Measurements from ENCODE around the gene C19orf38. TPM values are rescaled to one million over a fixed set of nuclear protein-coding genes. Genes with fewer than 3 reads are reported as not detected.
"Not testable (repeated sequence)": the region's sequence is repeated elsewhere in the genome, so short reads cannot be mapped to it uniquely, and the experiment has no call there.

Gene C19orf38
- total RNA-seq, 2 experiments from 2014 or later = 1.8 to 2.1 TPM

DNA sequence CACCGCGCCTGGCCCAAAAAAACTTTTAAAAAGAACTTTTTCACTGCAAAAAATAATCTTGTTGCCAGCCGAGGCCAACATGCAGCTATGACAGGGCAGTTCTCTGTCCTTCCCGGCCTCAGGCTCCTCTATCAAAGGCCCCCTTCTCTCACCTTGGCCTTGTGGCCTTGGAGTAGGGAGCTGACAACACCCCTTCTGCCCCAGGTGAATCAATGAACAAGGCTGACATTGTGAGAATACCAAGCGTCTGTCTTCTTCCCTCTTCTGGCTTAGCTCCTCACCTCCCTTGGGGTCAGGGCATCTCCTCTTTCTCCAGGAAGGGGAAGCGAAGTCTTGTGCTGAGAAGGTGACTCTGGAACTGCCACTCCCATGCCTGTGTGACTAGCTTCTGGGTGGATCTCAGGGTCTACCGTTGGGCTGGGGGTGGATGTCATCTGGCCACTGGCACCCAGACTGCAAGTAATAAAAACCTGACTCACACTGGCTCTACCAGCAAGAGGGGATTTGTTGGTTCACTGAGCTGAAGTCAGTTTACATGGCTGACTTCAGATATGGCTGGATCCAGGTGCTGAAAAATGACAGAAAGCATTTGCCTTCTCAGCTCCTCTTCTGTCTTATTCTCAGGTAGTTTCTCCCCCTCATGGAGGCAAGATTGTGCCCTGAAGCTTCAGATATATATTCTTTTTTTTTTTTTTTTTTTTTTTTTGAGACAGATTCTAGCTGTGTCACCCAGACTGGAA lies 6.3 kb downstream of the C19orf38 start:
- Mint-ChIP-seq H3K27ac (no peak overlapping the region), H3K4me1 (ENCODE audit: low read depth) (no peaks in the 10 kb centered on the region)
- intact Hi-C loops (cut with DNase I, micrococcal nuclease) = no loop called here

DNA sequence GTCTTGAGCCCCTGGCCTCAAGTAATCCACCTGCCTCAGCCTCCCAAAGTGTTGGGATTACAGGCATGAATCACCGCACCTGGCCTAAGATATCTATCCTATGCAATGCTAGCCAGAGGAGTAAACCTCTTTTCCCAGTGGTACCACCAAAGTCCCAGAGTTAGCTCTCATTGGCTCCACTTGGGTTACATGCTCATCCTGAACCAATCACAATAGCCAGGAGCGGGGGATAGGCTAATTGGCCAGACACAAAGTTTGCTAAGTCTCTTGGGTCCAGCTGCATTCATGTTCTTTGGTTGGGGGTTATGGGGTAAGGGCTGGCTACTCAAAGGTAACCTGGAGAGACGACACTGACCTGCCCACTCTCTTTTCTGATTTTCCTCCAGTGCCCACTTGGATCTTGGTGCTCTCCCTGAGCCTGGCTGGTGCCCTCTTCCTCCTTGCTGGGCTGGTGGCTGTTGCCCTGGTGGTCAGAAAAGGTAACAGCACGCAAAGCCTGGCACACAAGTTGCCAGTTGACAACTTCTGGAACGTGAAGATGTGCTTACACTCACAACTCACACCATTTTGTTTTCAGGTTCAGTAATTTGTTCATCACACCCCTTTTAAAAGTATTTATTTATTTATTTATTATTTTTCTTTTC lies 7.8 kb downstream of the C19orf38 start:
- Mint-ChIP-seq H3K4me1 (ENCODE audit: low read depth) (no peaks in the 10 kb centered on the region), H3K36me3 (ENCODE audit: low read depth) (no peaks in the 10 kb centered on the region), H3K27ac (no peak overlapping the region), H3K4me3 (no peak overlapping the region), H3K27me3 (no peaks in the 10 kb centered on the region), H3K9me3 (no peaks in the 10 kb centered on the region)
- ChIA-PET POLR2A (no interaction called here), CTCF (interaction anchor here (1.4 kb wide), 1 partner anchor 139 kb away, joined by 3 read pairs; no protein-coding TSS in a partner anchor)
- ATAC-seq (ENCODE audit: poor library complexity) (peak; percentile 56), DNase-seq (peak in 4 of 14 experiments; percentile 30 to 61 (median 44))
- Histone ChIP-seq H3K36me3 (ENCODE audit: insufficient read depth, low read length) (no peaks in the 10 kb centered on the region), H3K27ac (ENCODE audit: low read depth in 1 of 2, low read length in 2 of 2) (no peak overlapping the region), H3K9me3 (ENCODE audit: control insufficient read depth in 1 of 2, insufficient read depth in 1 of 2, low read length in 2 of 2) (no peaks in the 10 kb centered on the region), H3K4me1 (ENCODE audit: insufficient read depth, low read length) (no peaks in the 10 kb centered on the region), H3K27me3 (ENCODE audit: control insufficient read depth in 1 of 2, insufficient read depth in 2 of 2, low read length in 2 of 2) (no peaks in the 10 kb centered on the region), H3K4me3 (ENCODE audit: low read length) (no peak overlapping the region)
- TF ChIP-seq, protein P1, sequence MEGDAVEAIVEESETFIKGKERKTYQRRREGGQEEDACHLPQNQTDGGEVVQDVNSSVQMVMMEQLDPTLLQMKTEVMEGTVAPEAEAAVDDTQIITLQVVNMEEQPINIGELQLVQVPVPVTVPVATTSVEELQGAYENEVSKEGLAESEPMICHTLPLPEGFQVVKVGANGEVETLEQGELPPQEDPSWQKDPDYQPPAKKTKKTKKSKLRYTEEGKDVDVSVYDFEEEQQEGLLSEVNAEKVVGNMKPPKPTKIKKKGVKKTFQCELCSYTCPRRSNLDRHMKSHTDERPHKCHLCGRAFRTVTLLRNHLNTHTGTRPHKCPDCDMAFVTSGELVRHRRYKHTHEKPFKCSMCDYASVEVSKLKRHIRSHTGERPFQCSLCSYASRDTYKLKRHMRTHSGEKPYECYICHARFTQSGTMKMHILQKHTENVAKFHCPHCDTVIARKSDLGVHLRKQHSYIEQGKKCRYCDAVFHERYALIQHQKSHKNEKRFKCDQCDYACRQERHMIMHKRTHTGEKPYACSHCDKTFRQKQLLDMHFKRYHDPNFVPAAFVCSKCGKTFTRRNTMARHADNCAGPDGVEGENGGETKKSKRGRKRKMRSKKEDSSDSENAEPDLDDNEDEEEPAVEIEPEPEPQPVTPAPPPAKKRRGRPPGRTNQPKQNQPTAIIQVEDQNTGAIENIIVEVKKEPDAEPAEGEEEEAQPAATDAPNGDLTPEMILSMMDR (IDR thresholded peaks at IDR 0.05) = peak; percentile 40
- intact Hi-C loops (cut with DNase I, micrococcal nuclease) = no loop called here

More for the DNA sequence above, 6.3 kb downstream of the C19orf38 start:
- H3K4me1 ChIP-seq (ENCODE audit: insufficient read depth, low read length) = no peaks in the 10 kb centered on the region
- H3K36me3 ChIP-seq (ENCODE audit: insufficient read depth, low read length) = no peaks in the 10 kb centered on the region
- no peak for ATAC-seq (ENCODE audit: poor library complexity)
- CTCF ChIA-PET = interaction anchor here (0.6 to 1.4 kb wide), 3 partner anchors 10 to 138 kb away, joined by 3 to 6 read pairs (median 3); no protein-coding TSS in a partner anchor
- H3K4me3 Mint-ChIP-seq = no peak overlapping the region
- no peak overlapping the region for H3K27ac ChIP-seq (ENCODE audit: low read depth in 1 of 2, low read length in 2 of 2)
- no peak overlapping the region for H3K4me3 ChIP-seq (ENCODE audit: low read length)
- POLR2A ChIA-PET = no interaction called here
- TF ChIP-seq, protein P1 (IDR thresholded peaks at IDR 0.05) = no peak
- no peak for DNase-seq
- H3K9me3 Mint-ChIP-seq = no peaks in the 10 kb centered on the region
- no peaks in the 10 kb centered on the region for H3K36me3 Mint-ChIP-seq (ENCODE audit: low read depth)
- H3K9me3 ChIP-seq (ENCODE audit: control insufficient read depth in 1 of 2, insufficient read depth in 1 of 2, low read length in 2 of 2) = no peaks in the 10 kb centered on the region
- H3K27me3 ChIP-seq (ENCODE audit: control insufficient read depth in 1 of 2, insufficient read depth in 2 of 2, low read length in 2 of 2) = no peaks in the 10 kb centered on the region
- no peaks in the 10 kb centered on the region for H3K27me3 Mint-ChIP-seq

DNA sequence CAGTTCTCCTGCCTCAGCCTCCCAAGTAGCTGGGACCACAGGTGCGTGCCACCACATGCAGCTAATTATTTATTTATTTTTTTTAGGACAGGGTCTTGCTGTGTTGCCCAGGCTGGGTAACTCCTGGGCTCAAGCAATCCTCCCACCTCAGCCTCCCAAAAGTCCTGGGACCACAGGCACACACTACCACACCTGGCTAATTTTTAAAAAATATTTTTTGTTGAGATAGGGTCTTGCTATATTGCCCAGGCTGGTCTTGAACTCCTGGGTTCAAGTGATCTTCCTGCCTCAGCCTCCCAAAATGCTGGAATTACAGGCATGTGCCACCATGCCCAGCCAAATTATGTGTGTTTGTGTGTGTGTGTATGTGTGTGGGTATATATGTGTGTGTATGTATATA lies 8.7 kb downstream of the C19orf38 start:
- CTCF ChIA-PET; H3K9me3 ChIP-seq (ENCODE audit: control insufficient read depth in 1 of 2, insufficient read depth in 1 of 2, low read length in 2 of 2); ATAC-seq (ENCODE audit: poor library complexity); H3K27me3 ChIP-seq (ENCODE audit: control insufficient read depth in 1 of 2, insufficient read depth in 2 of 2, low read length in 2 of 2); DNase-seq; H3K4me1 Mint-ChIP-seq (ENCODE audit: low read depth); H3K4me3 ChIP-seq (ENCODE audit: low read length); H3K36me3 Mint-ChIP-seq (ENCODE audit: low read depth); H3K27ac Mint-ChIP-seq; H3K27me3 Mint-ChIP-seq; intact Hi-C loops (cut with DNase I, micrococcal nuclease); H3K36me3 ChIP-seq (ENCODE audit: insufficient read depth, low read length); H3K4me3 Mint-ChIP-seq; H3K4me1 ChIP-seq (ENCODE audit: insufficient read depth, low read length); POLR2A ChIA-PET; H3K27ac ChIP-seq (ENCODE audit: low read depth in 1 of 2, low read length in 2 of 2); H3K9me3 Mint-ChIP-seq: not testable (repeated sequence)
